ENCODE results near the gene MBNL1.

The MBNL1 gene

DNA sequence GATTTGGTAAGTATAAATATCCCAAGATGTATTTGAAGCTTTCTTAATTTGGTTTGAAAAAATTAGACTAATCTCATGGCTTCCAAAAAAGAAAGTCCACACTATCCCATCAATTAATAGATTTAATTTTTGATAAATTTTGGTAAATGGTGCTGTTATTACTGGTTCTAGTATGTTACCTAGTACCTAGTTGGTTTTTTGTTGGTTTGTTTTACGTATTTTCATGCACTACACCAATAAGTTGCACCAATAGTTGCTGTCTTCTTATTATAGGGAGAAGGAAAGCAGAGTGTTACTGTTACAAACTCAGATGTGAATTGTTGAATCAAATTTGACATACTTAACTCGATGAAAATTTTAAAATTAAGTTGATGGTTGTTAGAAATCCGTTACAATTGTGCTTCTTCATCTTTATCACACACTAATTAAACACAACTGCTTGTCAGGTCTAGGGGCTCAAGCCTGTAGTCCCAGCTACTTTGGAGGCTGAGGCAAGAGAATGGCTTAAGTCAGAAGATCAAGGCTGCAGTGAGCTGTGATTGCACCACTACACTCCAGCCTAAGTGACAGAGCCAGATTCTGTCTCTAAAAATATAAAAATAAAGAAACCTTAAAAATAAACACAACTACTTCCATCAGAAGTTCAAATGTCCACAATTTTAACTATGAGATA lies 23.1 kb upstream of the MBNL1 start:
- DNase-seq: peak; percentile 57
- in situ Hi-C loops (cut with MboI; ENCODE audit: low pct_unique_long_range_greater_than_20kb, low sequenced_read_pairs): no loop called here

DNA sequence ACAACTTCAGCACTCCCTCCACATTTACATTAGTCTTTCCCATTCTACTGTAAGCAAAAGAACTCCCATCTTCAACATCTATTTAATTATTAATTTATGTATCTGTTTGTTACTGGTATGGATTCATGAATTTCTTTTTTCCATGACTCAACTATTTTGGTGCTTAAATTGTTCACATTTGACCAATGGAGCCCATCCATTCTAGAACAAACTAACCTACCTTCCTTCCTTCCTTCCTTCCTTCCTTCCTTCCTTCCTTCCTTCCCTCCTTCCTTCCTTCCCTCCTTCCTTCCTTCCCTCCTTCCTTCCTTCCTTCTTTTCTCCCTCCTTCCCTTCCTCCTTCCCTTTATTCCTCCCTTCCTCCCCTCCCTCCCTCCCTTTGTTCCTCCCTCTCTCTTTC lies 16.8 kb upstream of the MBNL1 start:
- in situ Hi-C loops (cut with MboI; ENCODE audit: low pct_unique_long_range_greater_than_20kb, low sequenced_read_pairs): no loop called here
- DNase-seq: no peak

DNA sequence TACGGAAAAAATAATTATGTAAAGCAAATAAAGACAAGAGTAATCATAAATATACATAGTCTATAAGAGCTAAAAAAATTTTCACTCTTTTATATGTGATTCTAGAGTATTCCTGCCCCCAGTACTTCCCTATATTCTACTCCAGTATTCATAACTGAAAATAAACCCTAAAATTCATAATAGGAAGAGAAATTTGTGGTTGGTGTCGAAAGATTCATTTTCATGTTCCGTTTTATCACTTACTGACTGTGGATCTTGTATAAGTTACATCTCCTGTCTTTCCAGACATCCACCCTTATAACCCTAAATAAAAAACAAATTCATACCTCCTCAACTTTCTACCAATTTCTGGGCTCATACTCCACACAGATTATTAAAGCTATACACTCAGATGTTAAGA lies 16.0 kb upstream of the MBNL1 start:
- no peak for DNase-seq
- in situ Hi-C loops (cut with MboI; ENCODE audit: low pct_unique_long_range_greater_than_20kb, low sequenced_read_pairs): no loop called here

DNA sequence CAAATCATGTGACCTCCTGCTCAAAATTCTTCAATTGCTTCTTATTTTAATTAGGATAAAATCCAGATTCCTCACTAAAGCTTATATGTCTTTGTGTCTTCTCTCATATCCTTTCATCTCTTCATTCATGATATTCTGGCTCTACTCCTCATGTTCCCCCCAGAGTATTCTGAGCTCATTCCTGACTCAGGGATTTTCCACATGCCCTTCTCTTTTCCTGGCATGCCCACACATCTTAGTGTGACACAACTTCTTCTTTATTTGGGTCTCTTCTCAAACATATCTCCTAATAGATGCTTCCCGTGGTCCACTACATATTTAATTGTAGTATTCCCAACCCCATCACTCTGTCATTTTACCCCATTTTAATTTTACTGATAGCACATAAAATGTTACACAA lies 15.2 kb upstream of the MBNL1 start:
- in situ Hi-C loops (cut with MboI; ENCODE audit: low pct_unique_long_range_greater_than_20kb, low sequenced_read_pairs): no loop called here
- no peak for DNase-seq

DNA sequence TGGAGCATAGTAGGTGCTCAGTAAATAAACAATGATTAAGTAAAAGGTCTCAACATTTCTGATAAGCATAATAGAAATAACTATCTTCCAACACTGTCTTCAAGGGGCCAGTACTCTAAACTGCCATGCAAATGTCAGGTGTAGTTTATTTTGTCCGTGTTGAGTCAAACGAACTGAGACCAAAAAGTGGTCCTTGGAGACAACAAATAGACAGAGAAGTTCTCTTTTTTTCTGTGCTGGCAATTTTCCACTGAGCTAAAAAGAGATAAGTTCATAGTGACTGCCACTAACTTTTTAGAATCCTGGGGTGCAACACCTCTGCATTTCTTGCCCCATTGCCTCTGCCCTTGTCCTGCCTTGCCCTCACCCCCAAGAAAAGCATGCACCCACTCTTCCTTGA lies 14.7 kb upstream of the MBNL1 start:
- in situ Hi-C loops (cut with MboI; ENCODE audit: low pct_unique_long_range_greater_than_20kb, low sequenced_read_pairs): no loop called here
- DNase-seq: peak; percentile 43

DNA sequence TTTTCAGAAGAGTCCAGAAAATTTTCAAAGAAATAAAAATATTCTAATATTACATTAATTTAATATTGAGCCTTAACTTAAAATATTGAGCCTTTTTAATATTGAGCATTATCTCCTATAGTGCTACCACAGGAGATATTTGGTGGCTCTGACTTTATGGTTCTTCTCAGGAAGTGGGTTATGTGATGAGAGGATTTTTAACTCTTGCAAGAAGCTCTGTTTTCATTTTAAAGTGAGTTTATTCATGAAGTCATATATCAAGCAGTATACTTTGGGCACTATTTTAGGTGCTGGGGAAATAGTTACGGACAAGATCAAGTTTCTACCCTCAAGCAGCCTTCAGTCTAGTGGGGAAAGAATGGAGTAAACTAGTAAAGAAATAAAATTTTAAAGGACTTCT lies 13.4 kb upstream of the MBNL1 start:
- DNase-seq: no peak
- in situ Hi-C loops (cut with MboI; ENCODE audit: low pct_unique_long_range_greater_than_20kb, low sequenced_read_pairs): no loop called here

DNA sequence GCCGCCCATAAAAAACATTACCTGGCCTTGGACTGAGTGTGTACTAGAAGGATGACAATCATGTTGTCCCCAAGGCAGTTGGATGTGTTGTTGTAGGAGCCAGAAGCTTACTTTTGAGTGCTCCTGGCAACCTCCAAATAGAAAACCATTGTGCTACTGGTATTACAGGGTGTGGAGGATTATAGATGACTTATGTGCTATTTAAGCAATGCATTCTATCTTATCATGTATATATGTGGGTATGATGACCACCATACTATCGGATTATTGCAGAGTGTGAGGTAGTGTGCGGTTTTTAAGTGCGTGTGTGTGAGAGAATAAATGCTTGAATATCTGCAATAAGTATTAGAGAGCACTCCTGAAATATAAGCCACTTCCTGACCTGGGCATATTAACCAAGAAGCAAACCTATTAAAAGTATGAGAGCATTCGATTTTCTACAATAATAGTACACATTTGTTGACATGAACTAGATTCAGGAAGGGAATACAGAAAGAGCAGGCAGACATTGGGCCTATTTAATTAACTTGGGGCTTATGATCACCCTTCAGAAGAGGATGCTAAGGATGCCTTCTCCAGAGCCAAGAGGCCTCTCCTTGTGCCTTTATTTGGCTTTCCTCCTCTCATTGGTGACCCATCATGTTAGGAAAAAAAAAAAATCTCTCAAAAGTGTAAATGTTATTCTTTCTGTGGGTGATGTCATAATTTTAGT lies 11.7 kb upstream of the MBNL1 start:
- DNase-seq: no peak
- in situ Hi-C loops (cut with MboI; ENCODE audit: low pct_unique_long_range_greater_than_20kb, low sequenced_read_pairs): no loop called here

DNA sequence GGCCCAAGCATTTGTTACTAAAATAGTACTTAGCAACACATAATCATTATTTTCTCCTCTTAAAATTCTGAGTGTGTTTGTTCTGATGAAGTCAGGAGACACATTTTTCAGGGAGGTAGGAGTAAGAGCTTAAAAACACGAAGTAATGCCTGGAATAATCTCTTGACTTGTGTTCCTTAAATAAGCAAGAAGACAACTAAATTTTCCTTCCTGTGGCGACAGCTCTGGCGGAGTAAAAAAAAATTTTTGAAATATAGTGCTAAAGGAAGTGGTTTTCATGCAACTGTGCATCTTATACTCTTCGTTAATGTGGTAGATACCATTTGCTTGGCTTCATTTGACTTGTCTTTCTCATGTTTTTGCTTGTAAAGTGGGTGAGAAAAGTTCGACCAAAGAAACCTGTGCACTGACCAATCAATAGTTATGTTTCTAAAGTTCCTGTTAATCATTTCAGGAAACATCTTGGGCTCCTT lies 11.1 kb upstream of the MBNL1 start:
- in situ Hi-C loops (cut with MboI; ENCODE audit: low pct_unique_long_range_greater_than_20kb, low sequenced_read_pairs): no loop called here
- DNase-seq: peak; percentile 85

DNA sequence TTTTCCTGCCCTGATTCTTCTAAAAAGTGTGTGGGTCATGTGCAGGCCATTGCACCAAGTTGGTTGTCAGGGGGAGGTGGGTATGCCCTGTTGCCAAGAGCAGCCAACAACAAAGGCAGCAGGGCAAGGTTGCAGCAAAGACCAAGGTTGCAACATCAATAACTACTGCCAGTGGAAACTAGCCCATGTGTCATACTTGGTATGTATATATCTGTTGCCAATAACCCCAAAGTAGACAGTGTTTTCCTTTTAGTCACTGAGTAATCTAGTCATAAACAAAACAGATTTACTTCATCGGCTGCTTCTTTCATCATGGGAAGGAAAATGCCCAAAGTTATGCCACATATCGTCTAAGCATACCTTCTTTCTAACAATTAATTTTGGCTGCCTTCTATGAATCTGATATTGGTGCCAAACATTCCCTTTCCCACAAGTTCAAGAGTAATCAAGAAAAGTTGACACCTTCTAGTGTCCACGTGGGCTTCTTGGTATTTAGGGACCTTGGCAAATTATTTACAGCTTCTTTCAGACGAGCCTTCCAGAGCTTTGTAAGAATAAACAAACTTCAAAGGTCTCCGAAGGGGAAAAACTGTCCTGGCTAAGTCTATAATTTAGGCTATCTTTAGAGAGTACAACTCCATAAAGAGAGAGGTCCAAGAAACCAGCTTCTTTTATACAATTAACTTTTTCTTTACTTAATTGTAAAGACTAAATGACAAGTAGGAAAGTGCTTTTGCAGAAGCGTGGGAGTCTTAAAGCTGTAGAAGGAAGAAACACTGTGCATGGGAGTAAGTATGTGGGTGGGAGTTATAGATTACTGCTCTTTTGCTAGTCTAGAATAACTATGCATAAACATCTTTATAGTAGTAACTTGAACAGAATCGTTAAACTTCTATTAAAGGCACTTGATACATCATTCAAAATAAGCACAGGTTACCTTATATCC lies 10.0 kb upstream of the MBNL1 start:
- peak; percentile 73 for DNase-seq
- in situ Hi-C loops (cut with MboI; ENCODE audit: low pct_unique_long_range_greater_than_20kb, low sequenced_read_pairs): no loop called here

DNA sequence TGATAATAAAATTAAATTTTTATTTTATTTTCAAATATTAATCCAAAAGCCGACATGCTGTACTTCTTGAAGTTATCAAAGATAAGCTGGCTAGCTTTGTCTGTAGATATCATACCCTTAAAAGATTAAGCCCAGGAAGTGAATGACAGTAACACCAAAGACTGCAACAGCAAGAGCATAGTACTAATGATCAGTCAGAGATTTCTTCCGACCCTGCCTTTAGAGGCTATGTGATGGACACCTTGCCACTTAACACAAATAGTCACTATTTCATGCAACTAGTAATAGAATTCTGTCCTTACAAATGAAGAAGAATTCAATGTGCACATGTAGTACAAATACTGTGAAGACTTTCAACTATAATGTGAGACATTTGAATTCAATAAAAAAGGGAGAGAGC lies 9.3 kb upstream of the MBNL1 start:
- DNase-seq: no peak
- in situ Hi-C loops (cut with MboI; ENCODE audit: low pct_unique_long_range_greater_than_20kb, low sequenced_read_pairs): no loop called here

DNA sequence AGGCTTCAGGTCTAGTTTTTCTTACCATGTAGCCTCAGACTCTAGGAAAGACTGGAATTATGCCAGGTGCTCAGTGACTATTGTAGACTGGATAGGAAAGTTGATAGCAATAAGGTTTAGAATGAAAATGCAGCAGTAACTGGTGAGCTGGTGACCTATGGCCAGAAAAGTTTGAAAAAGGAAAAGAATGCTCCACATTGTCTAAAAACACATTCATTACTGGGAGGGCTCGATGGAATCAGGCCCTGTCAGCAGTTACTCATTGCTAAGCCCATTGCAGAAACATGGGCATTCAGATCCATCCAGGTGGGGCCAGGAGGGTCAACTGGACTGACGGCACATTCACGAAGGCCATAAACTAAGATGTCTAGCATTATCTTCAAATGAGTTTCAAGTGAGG lies 8.7 kb upstream of the MBNL1 start:
- in situ Hi-C loops (cut with MboI; ENCODE audit: low pct_unique_long_range_greater_than_20kb, low sequenced_read_pairs): no loop called here
- DNase-seq: no peak

DNA sequence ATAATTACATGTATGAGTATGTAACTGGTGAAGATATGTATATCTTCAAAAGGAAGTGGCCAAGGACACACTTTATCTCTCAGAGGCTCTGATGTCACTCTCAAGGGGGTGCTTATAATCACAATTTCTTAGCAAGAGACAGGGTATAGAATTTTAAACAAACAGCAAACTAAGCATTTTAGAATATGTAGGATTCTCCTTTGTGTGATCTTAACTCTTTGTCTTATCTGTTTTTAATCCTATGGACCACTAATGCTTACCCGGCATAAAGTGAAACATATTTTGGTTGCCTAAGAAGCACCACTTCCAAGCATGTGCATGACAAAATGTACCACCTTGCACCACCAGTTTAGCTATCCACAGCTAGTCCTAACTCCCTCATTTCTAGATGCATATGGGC lies 8.2 kb upstream of the MBNL1 start:
- in situ Hi-C loops (cut with MboI; ENCODE audit: low pct_unique_long_range_greater_than_20kb, low sequenced_read_pairs): no loop called here
- no peak for DNase-seq

DNA sequence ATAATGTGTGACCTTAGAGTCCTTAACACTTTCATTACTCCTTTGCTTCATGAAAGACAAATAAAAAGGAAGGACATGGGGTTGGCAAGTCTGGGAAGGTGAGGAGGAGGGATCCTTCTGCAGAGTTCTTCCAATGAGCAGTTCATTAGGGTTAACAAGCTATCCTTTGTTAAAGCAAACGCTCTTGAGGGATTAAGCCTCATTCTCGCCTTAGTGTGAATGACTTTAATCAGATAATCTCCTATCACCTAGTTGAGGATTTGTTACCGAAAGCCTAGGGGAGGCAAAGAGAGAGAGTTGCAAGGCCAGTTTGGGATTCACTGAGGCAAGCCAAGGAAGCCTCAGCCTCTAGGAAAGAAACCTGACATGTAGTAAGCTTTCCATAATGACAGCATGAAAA lies 7.4 kb upstream of the MBNL1 start:
- in situ Hi-C loops (cut with MboI; ENCODE audit: low pct_unique_long_range_greater_than_20kb, low sequenced_read_pairs): no loop called here
- DNase-seq: no peak

DNA sequence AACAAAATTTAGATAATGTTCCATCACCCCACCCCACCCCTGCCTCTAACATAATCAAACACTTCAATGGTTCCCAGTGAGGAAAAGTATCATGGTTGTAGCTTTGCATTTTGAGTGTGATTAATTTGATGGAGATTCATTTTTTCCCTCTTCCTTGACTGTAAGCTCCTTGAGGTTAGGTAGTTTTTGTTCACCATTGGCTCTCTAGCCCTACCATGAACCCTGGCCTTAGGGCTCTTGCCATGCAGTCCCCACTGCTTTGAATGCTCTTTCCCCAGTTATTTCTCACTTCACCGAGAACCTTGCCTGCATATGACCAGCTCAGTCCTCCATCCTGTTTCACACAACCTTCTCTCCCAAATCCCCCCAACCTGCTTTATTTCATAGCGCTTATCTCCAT lies 5.0 kb upstream of the MBNL1 start:
- no peak for DNase-seq
- in situ Hi-C loops (cut with MboI; ENCODE audit: low pct_unique_long_range_greater_than_20kb, low sequenced_read_pairs): no loop called here

DNA sequence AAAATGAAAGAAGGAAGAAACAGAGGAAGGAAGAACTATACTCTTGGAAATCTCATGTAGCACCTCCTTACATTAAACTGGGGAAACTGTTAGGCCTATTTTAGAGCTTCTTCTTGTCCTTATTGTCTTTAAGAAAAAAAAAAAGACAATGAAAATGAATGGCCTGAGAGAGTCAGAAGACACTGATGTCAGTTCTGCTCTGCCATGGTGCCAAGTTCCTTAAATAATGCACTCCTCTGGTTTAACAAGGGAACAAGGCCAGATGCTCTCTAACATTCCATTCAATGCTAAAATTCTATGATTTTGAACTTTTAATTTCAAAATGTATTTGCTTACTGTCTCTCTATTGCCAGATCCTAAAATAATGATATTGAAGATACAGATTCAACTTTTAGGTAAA lies 4.4 kb upstream of the MBNL1 start:
- in situ Hi-C loops (cut with MboI; ENCODE audit: low pct_unique_long_range_greater_than_20kb, low sequenced_read_pairs): no loop called here
- no peak for DNase-seq

DNA sequence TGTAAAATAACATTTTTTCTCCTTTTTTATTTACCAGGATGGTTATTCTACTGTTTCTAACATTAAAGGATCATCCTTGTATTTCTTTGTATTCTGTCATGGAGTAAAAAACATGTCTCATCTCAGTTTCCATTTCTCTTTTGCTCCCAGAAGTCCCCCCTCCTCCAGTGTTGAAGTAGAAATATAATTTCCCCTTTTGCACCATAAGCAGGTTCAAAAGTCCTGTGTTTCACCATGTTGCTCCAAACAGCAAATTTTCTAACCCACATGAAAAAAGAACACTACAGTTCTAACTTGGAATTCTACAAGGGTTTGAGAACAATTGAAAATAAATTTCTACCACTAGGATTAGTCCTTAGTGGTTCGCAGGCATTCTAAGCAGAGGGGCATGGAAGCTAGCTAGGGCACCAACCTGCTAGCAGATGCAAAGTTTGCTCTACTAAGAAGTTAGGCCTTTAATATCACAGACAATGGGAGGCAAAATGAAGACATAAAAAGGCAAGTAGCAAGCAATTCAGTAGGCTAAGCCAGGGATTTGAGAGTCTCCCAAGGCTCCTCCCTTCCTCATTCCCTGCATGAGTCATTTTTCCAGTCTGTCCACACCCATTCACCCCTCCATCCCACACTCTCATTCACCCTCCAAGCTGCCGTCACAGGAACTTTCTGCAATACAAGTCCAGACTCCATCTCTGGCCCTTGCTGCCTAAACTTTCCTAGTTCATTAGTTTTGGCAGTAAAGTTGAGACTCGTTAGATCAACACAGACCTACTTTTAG lies 2.3 kb upstream of the MBNL1 start:
- in situ Hi-C loops (cut with MboI; ENCODE audit: low pct_unique_long_range_greater_than_20kb, low sequenced_read_pairs): no loop called here
- DNase-seq: no peak

DNA sequence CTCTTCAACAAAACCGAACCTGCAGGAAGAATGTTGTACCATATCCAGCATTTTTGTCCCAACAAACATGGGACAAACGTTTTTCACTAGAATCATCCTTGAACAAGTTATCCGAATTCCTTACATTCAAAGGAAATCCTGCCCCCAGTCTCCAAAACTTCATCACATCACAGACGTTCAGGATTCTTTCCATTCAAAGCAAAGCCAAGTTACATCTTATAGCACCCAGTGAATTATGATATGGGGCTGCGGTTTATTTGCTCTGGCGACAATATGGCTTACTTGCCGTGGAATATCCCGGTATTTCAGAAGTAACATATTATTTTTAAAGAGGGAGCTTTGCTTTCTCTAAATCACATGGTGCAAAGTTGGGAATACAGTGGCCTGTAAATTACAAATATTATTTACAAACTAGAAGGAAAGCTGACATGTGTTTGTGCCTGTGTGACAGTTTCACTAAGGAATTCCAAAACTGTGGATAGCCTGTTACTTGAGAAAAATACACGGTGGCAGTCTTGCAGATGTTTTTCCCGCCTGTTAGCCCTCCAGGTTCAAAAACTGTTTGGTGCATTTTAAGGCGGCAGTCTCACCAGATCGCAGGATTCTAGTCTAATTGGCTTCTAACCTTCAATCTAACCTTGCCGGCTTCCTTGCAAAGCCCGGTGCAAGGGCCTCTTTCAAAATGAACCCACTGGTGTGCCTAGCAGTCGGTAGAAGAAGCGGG lies 736 bp upstream of the MBNL1 start:
- in situ Hi-C loops (cut with MboI; ENCODE audit: low pct_unique_long_range_greater_than_20kb, low sequenced_read_pairs): no loop called here
- DNase-seq: no peak

DNA sequence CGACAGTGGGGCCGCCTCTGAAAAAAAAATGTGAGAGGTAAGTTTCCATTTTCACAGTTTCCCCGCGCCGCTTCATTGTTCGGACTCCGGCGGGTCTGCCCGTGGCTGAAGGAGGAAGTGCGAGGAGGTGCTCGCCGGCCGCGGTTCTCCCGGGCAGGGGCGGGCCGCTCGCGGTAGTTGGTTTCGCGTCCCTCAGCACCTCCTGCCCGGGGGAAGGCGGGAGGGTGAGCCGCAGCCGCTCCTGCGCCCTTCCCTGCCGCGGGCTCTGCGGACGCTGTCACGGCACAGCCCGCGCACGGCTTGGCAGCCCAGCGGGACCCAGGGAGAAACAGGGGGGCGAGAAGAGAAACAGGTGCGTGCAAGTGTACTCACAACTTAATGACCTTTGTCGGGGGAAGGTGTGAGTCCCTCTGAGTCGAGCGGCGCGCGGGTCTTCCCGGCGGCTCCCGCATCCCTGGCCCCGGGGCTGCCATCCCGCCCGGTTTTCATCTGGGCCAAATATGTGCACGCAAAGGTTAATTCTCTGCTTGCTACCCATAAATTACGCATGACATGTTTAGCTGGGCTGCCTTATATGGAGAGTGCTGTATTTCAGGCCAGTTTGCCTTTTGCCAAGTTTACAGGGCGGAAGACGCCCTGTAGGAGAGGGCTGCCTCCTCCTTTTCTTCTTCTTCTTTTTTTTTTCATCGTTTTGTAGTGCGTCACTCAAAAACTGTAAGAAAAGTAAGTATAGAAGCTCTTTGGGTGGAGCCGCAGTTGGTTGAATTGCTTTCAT lies 514 bp downstream of the MBNL1 start:
- peak; percentile 78 for DNase-seq

More for the DNA sequence above, 514 bp downstream of the MBNL1 start:
- in situ Hi-C loops (cut with MboI; ENCODE audit: low pct_unique_long_range_greater_than_20kb, low sequenced_read_pairs): no loop called here
